Measurements from ENCODE around the gene CLHC1.

- no peak for TF ChIP-seq YY1 (IDR thresholded peaks at IDR 0.05; ENCODE audit: insufficient read depth, insufficient read length)
- TF ChIP-seq ZNF274 (IDR thresholded peaks at IDR 0.05; ENCODE audit: low read depth, low read length), result no peak
- no peak for TF ChIP-seq SUZ12 (IDR thresholded peaks at IDR 0.05; ENCODE audit: extremely low read depth, insufficient read depth, insufficient read length)
These were observed 14.9 kb upstream of the CLHC1 start for GRCh38 chr2:55247025-55247424.

Data from NT2/D1 (cell line).